Measurements from ENCODE around the gene IP6K3. TPM values are rescaled to one million over a fixed set of nuclear protein-coding genes. Genes with fewer than 3 reads are reported as not detected.

IP6K3 gene
- polyA plus RNA-seq, 1 of the 3 experiments (the other 2 are of a cell fraction) = 0.21 TPM

GRCh38 chr6:33691456-33692077 is 55.1 kb downstream of the IP6K3 start:
- Histone ChIP-seq H3K4me2 (no peak overlapping the region), H3K9me2 (no peaks in the 10 kb centered on the region), H3K36me3 (replicated peaks in 1 of 2; ENCODE audit: control insufficient read depth in 1 of 2, insufficient read depth in 2 of 2, low read length in 1 of 2) (peaks cover 5 to 8% of the 10 kb centered on the region in 2 experiments), H3K27ac (ENCODE audit: low read depth in 2 of 2, low read length in 1 of 2) (no peak overlapping the region), H2AFZ (ENCODE audit: low read depth) (no peak overlapping the region), H3K9ac (no peak overlapping the region), H3K4me1 (ENCODE audit: control insufficient read depth in 1 of 2, insufficient read depth in 2 of 2, low read depth in 1 of 2, low read length in 1 of 2) (peaks cover 24% of the 10 kb centered on the region in 2 experiments; a peak in 3 of 4 replicates), H4K20me1 (ENCODE audit: insufficient read depth) (no peaks in the 10 kb centered on the region), H3K9me3 (no peaks in the 10 kb centered on the region), H3K4me3 (ENCODE audit: low read depth in 2 of 2, low read length in 1 of 2) (no peak overlapping the region), H3K79me2 (ENCODE audit: insufficient read depth) (no peaks in the 10 kb centered on the region), H3K27me3 (ENCODE audit: insufficient read depth) (no peaks in the 10 kb centered on the region), H3F3A (replicated peaks; ENCODE audit: insufficient read depth) (peaks cover under 1% of the 10 kb centered on the region)
- ChIA-PET POLR2A (no interaction called here), CTCF (interaction anchor here (0.7 to 2.7 kb wide), 6 partner anchors 9 to 111 kb away, joined by 3 to 14 read pairs (median 3); partner anchors contain the start of genes BAK1 and UQCC2)
- DNase-seq = peak; percentile 26
- WGBS (ENCODE audit: low lambda C conversion rate) = 92% methylated on average over 15 of the region's 15 CpGs
- no peak for TF ChIP-seq SIN3A (IDR thresholded peaks at IDR 0.05; ENCODE audit: borderline replicate concordance, low read depth, low read length)

GRCh38 chr6:33690766-33691165 is 55.9 kb downstream of the IP6K3 start:
- Histone ChIP-seq H3K27me3 (ENCODE audit: insufficient read depth) (no peaks in the 10 kb centered on the region), H3K4me2 (no peak overlapping the region), H3K9me2 (no peaks in the 10 kb centered on the region), H2AFZ (ENCODE audit: low read depth) (no peak overlapping the region), H3K79me2 (ENCODE audit: insufficient read depth) (no peaks in the 10 kb centered on the region), H3F3A (replicated peaks; ENCODE audit: insufficient read depth) (no peaks in the 10 kb centered on the region), H4K20me1 (ENCODE audit: insufficient read depth) (no peaks in the 10 kb centered on the region), H3K9me3 (no peaks in the 10 kb centered on the region), H3K9ac (no peak overlapping the region), H3K4me1 (ENCODE audit: control insufficient read depth in 1 of 2, insufficient read depth in 2 of 2, low read depth in 1 of 2, low read length in 1 of 2) (peaks cover 16% of the 10 kb centered on the region in 2 experiments; a peak in 3 of 4 replicates), H3K4me3 (ENCODE audit: low read depth in 2 of 2, low read length in 1 of 2) (no peak overlapping the region), H3K36me3 (replicated peaks in 1 of 2; ENCODE audit: control insufficient read depth in 1 of 2, insufficient read depth in 2 of 2, low read length in 1 of 2) (no peaks in the 10 kb centered on the region), H3K27ac (ENCODE audit: low read depth in 2 of 2, low read length in 1 of 2) (no peak overlapping the region)
- DNase-seq = no peak
- TF ChIP-seq FOSL2 (IDR thresholded peaks at IDR 0.05; ENCODE audit: borderline replicate concordance, low read depth) (no peak), NFIC (IDR thresholded peaks at IDR 0.05; ENCODE audit: borderline replicate concordance) (no peak), SIN3A (IDR thresholded peaks at IDR 0.05; ENCODE audit: borderline replicate concordance, low read depth, low read length) (no peak), GATA2 (CRISPR knock-in tag; IDR thresholded peaks at IDR 0.05) (no peak), RXRA (IDR thresholded peaks at IDR 0.05; ENCODE audit: borderline replicate concordance, low read depth) (no peak), USF1 (IDR thresholded peaks at IDR 0.05; ENCODE audit: borderline replicate concordance, low read depth) (no peak), SMC3 (IDR thresholded peaks at IDR 0.05; ENCODE audit: low read depth, low read length) (no peak), MEF2A (IDR thresholded peaks at IDR 0.05; ENCODE audit: borderline replicate concordance, low read depth) (no peak), ZBTB33 (IDR thresholded peaks at IDR 0.05; ENCODE audit: borderline replicate concordance, low read depth) (no peak), PBX3 (IDR thresholded peaks at IDR 0.05) (no peak), EZH2phosphoT487 (IDR thresholded peaks at IDR 0.05; ENCODE audit: borderline replicate concordance, low read depth) (no peak), MXI1 (IDR thresholded peaks at IDR 0.05; ENCODE audit: low read depth, low read length) (no peak), JUND (IDR thresholded peaks at IDR 0.05) (no peak), YY1 (IDR thresholded peaks at IDR 0.05; ENCODE audit: low read depth) (no peak)
- ChIA-PET CTCF (interaction anchor here (1.1 to 2.7 kb wide), 3 partner anchors 10 to 106 kb away, joined by 3 to 14 read pairs (median 7); no protein-coding TSS in a partner anchor), POLR2A (no interaction called here)
- WGBS (ENCODE audit: low lambda C conversion rate) = 90% methylated on average over 12 of the region's 13 CpGs

Data from SK-N-SH (cell line).